Activated T-helper 1 cell treated with anti-CD3 and anti-CD28 coated beads, Interleukin-12 subunit alpha, Interleukin-12 subunit beta, Interleukin-2, Interleukin-4 antibody, amounts not matched to agents 30 ng/mL and 10 ng/mL and 1 ng/mL, durations not matched to agents 14 hours and 24 hours and 36 hours (primary cell): Measurements from ENCODE around the gene RET. TPM values are rescaled to one million over a fixed set of nuclear protein-coding genes. Genes with fewer than 3 reads are reported as not detected.

ENCODE experiments used
- DNase-seq: peaks from one replicate; pipeline ENCODE4 v3.0.0; 2021; ENCODE audit warnings: low spot score
- H3K27ac Mint-ChIP-seq: one replicate; pipeline ENCODE4 v1.8.0; 2021; ENCODE audit warnings: mild to moderate bottlenecking, mixed read lengths
- H3K27me3 Mint-ChIP-seq: one replicate; pipeline ENCODE4 v1.8.0; 2022; ENCODE audit warnings: mild to moderate bottlenecking, moderate library complexity, mixed read lengths; ENCODE audit not compliant: insufficient read depth
- H3K36me3 Mint-ChIP-seq: one replicate; pipeline ENCODE4 v1.8.0; 2021; ENCODE audit warnings: low read depth, mixed read lengths
- H3K4me1 Mint-ChIP-seq: one replicate; pipeline ENCODE4 v1.8.0; 2021; ENCODE audit warnings: low read depth, mixed read lengths
- H3K4me3 Mint-ChIP-seq: one replicate; pipeline ENCODE4 v1.8.0; 2021; ENCODE audit warnings: mild to moderate bottlenecking, moderate library complexity, mixed read lengths
- H3K9me3 Mint-ChIP-seq: one replicate; pipeline ENCODE4 v1.8.0; 2021; ENCODE audit warnings: mixed read lengths
- intact Hi-C: fragments of 100-400 bp; cut with micrococcal nuclease; formaldehyde crosslinking; loops from one replicate; pipeline ENCODE4 v1.15.1; 2024
- total RNA-seq: library from RNA; stranded (reverse); gene quantifications from 2 replicates; pipeline ENCODE4 v1.2.3, GENCODE V29; 2022

The RET gene
- total RNA-seq, 1 donor from 2014 or later = 0.31 TPM

- H3K27me3 Mint-ChIP-seq = no peaks in the 10 kb centered on the region
- no peak overlapping the region for H3K4me3 Mint-ChIP-seq
- peaks cover 71% of the 10 kb centered on the region for H3K4me1 Mint-ChIP-seq
- H3K9me3 Mint-ChIP-seq = no peaks in the 10 kb centered on the region
- H3K36me3 Mint-ChIP-seq = peaks cover 45% of the 10 kb centered on the region
- H3K27ac Mint-ChIP-seq = no peak overlapping the region
- intact Hi-C loops = no loop called here
- DNase-seq = no peak
Measured at GRCh38 chr10:43158636-43159035, 81.8 kb downstream of the RET start.

GRCh38 chr10:43160046-43160920 is 83.4 kb downstream of the RET start:
- Mint-ChIP-seq H3K36me3 (peaks cover 48% of the 10 kb centered on the region), H3K9me3 (no peaks in the 10 kb centered on the region), H3K4me3 (no peak overlapping the region), H3K27ac (peak overlapping the region; percentile 81), H3K4me1 (peaks cover 63% of the 10 kb centered on the region), H3K27me3 (no peaks in the 10 kb centered on the region)
- intact Hi-C loops = loop anchor here (1.0 to 5.0 kb wide), 2 partner anchors 20 to 33 kb away; no protein-coding TSS in a partner anchor
- no peak for DNase-seq

- H3K9me3 Mint-ChIP-seq = no peaks in the 10 kb centered on the region
- H3K27ac Mint-ChIP-seq = peak overlapping the region; percentile 81
- H3K4me3 Mint-ChIP-seq = no peak overlapping the region
- intact Hi-C loops = loop anchor here (1.0 to 5.0 kb wide), 2 partner anchors 21 to 34 kb away; no protein-coding TSS in a partner anchor
- DNase-seq = no peak
- H3K4me1 Mint-ChIP-seq = peaks cover 57% of the 10 kb centered on the region
- H3K27me3 Mint-ChIP-seq = no peaks in the 10 kb centered on the region
- H3K36me3 Mint-ChIP-seq = peaks cover 42% of the 10 kb centered on the region
Measured at GRCh38 chr10:43160921-43161255, 84.0 kb downstream of the RET start.

- Mint-ChIP-seq H3K4me3 (no peak overlapping the region), H3K27ac (peak overlapping the region; percentile 69), H3K27me3 (no peaks in the 10 kb centered on the region), H3K36me3 (peaks cover 39% of the 10 kb centered on the region), H3K9me3 (no peaks in the 10 kb centered on the region), H3K4me1 (peaks cover 48% of the 10 kb centered on the region)
- intact Hi-C loops = loop anchor here (1.0 to 5.0 kb wide), 2 partner anchors 8 to 35 kb away; no protein-coding TSS in a partner anchor
- no peak for DNase-seq
Measured at GRCh38 chr10:43162604-43163003, 85.7 kb downstream of the RET start.

GRCh38 chr10:43166207-43166879 is 89.5 kb downstream of the RET start:
- intact Hi-C loops = no loop called here
- H3K4me1 Mint-ChIP-seq = peaks cover 28% of the 10 kb centered on the region
- H3K9me3 Mint-ChIP-seq = no peaks in the 10 kb centered on the region
- H3K36me3 Mint-ChIP-seq = peaks cover 46% of the 10 kb centered on the region
- no peaks in the 10 kb centered on the region for H3K27me3 Mint-ChIP-seq
- H3K27ac Mint-ChIP-seq = peak overlapping the region; percentile 21
- DNase-seq = no peak
- no peak overlapping the region for H3K4me3 Mint-ChIP-seq

GRCh38 chr10:43166880-43167497 is 90.1 kb downstream of the RET start:
- Mint-ChIP-seq H3K4me3 (no peak overlapping the region), H3K27ac (no peak overlapping the region), H3K36me3 (peaks cover 45% of the 10 kb centered on the region), H3K9me3 (no peaks in the 10 kb centered on the region), H3K4me1 (peaks cover 21% of the 10 kb centered on the region), H3K27me3 (no peaks in the 10 kb centered on the region)
- DNase-seq = no peak
- intact Hi-C loops = no loop called here

- Mint-ChIP-seq H3K4me1 (peaks cover 19% of the 10 kb centered on the region), H3K9me3 (no peaks in the 10 kb centered on the region), H3K27ac (no peak overlapping the region), H3K4me3 (no peak overlapping the region), H3K36me3 (peaks cover 48% of the 10 kb centered on the region), H3K27me3 (no peaks in the 10 kb centered on the region)
- intact Hi-C loops = no loop called here
- DNase-seq = no peak
Measured at GRCh38 chr10:43167498-43167889, 90.6 kb downstream of the RET start.

GRCh38 chr10:43170491-43170890 is 93.6 kb downstream of the RET start:
- Mint-ChIP-seq H3K9me3 (no peaks in the 10 kb centered on the region), H3K27ac (no peak overlapping the region), H3K27me3 (no peaks in the 10 kb centered on the region), H3K4me1 (peaks cover 17% of the 10 kb centered on the region), H3K4me3 (no peak overlapping the region), H3K36me3 (peaks cover 52% of the 10 kb centered on the region)
- intact Hi-C loops = loop anchor here (1.0 kb wide), 1 partner anchor 8 kb away; no protein-coding TSS in a partner anchor
- DNase-seq = no peak

GRCh38 chr10:43172645-43173044 is 95.8 kb downstream of the RET start:
- intact Hi-C loops = no loop called here

GRCh38 chr10:43173120-43173519 is 96.3 kb downstream of the RET start:
- Mint-ChIP-seq H3K4me1 (peaks cover 9% of the 10 kb centered on the region), H3K4me3 (no peak overlapping the region), H3K27me3 (no peaks in the 10 kb centered on the region), H3K27ac (no peak overlapping the region), H3K9me3 (no peaks in the 10 kb centered on the region), H3K36me3 (peaks cover 60% of the 10 kb centered on the region)
- no peak for DNase-seq
- intact Hi-C loops = no loop called here

More at GRCh38 chr10:43172645-43173044, 95.8 kb downstream of the RET start:
- Mint-ChIP-seq H3K4me3 (no peak overlapping the region), H3K27ac (peak overlapping the region; percentile 12), H3K36me3 (peaks cover 56% of the 10 kb centered on the region), H3K27me3 (no peaks in the 10 kb centered on the region), H3K4me1 (peaks cover 9% of the 10 kb centered on the region), H3K9me3 (no peaks in the 10 kb centered on the region)
- no peak for DNase-seq

- intact Hi-C loops = no loop called here
- H3K4me3 Mint-ChIP-seq = no peak overlapping the region
- H3K27me3 Mint-ChIP-seq = no peaks in the 10 kb centered on the region
- H3K27ac Mint-ChIP-seq = no peak overlapping the region
- H3K4me1 Mint-ChIP-seq = peaks cover 9% of the 10 kb centered on the region
- DNase-seq = no peak
- peaks cover 60% of the 10 kb centered on the region for H3K36me3 Mint-ChIP-seq
- peaks cover 4% of the 10 kb centered on the region for H3K9me3 Mint-ChIP-seq
Measured at GRCh38 chr10:43174969-43175368, 98.1 kb downstream of the RET start.

- Mint-ChIP-seq H3K4me1 (peaks cover 9% of the 10 kb centered on the region), H3K27me3 (no peaks in the 10 kb centered on the region), H3K9me3 (peaks cover 4% of the 10 kb centered on the region), H3K4me3 (no peak overlapping the region), H3K27ac (no peak overlapping the region), H3K36me3 (peaks cover 64% of the 10 kb centered on the region)
- no peak for DNase-seq
- intact Hi-C loops = no loop called here
Measured at GRCh38 chr10:43176271-43176670, 99.4 kb downstream of the RET start.

- H3K36me3 Mint-ChIP-seq = peaks cover 59% of the 10 kb centered on the region
Measured at GRCh38 chr10:43177595-43177994, 100.7 kb downstream of the RET start.

More at GRCh38 chr10:43177595-43177994, 100.7 kb downstream of the RET start:
- H3K27ac Mint-ChIP-seq = no peak overlapping the region
- intact Hi-C loops = no loop called here
- no peak for DNase-seq
- peaks cover 6% of the 10 kb centered on the region for H3K4me1 Mint-ChIP-seq
- H3K27me3 Mint-ChIP-seq = no peaks in the 10 kb centered on the region
- H3K9me3 Mint-ChIP-seq = peaks cover 4% of the 10 kb centered on the region
- no peak overlapping the region for H3K4me3 Mint-ChIP-seq
